WTC11 (cell line): ENCODE data around the gene RFC1. TPM values are rescaled to one million over a fixed set of nuclear protein-coding genes. Genes with fewer than 3 reads are reported as not detected.

Experiments
- ATAC-seq: fragments of 200-7000 bp; cut with Tn5 transposase; 2 replicates; pipeline ENCODE4 v1.10.0; 2021; ENCODE audit warnings: mild to moderate bottlenecking, moderate library complexity
- CTCF ChIA-PET: fragments of 300-600 bp; sonication (Branson Sonifier 250); formaldehyde crosslinking; loops from one replicate; lab custom pipeline; 2021; ENCODE audit warnings: antibody characterized with exemption; lab: Charles Lee
- POLR2A ChIA-PET: fragments of 350-600 bp; sonication (Branson Sonifier 250); formaldehyde crosslinking; loops from one replicate; lab custom pipeline; 2021; ENCODE audit warnings: antibody characterized with exemption; lab: Charles Lee
- DNase-seq: peaks from one replicate; pipeline ENCODE4 v3.0.0; 2021; ENCODE audit warnings: low spot score
- H3K27ac Mint-ChIP-seq: 2 replicates; pipeline ENCODE4 v1.8.0; 2021; ENCODE audit warnings: mixed read lengths
- H3K27me3 Mint-ChIP-seq: 2 replicates; pipeline ENCODE4 v1.8.0; 2021; ENCODE audit warnings: low read depth, mild to moderate bottlenecking, moderate library complexity, mixed read lengths
- H3K36me3 Mint-ChIP-seq: 2 replicates; pipeline ENCODE4 v1.8.0; 2021; ENCODE audit warnings: mixed read lengths
- H3K4me1 Mint-ChIP-seq: 2 replicates; pipeline ENCODE4 v1.8.0; 2022; ENCODE audit warnings: mixed read lengths
- H3K4me3 Mint-ChIP-seq: 2 replicates; pipeline ENCODE4 v1.8.0; 2021; ENCODE audit warnings: mild to moderate bottlenecking, moderate library complexity, mixed read lengths
- H3K9me3 Mint-ChIP-seq: 2 replicates; pipeline ENCODE4 v1.8.0; 2021; ENCODE audit warnings: mixed read lengths
- ATF1 ChIP-seq: sonication (generic); formaldehyde crosslinking; IDR thresholded peaks from 2 replicates; pipeline ENCODE4 v1.8.1; 2023; ENCODE audit warnings: mild to moderate bottlenecking, moderate library complexity, missing genetic modification reagents
- ATF6 ChIP-seq: sonication (generic); formaldehyde crosslinking; IDR thresholded peaks from 2 replicates; pipeline ENCODE4 v1.8.1; 2023; ENCODE audit warnings: mild to moderate bottlenecking, missing genetic modification reagents
- CBFB ChIP-seq: sonication (generic); formaldehyde crosslinking; IDR thresholded peaks from 2 replicates; pipeline ENCODE4 v1.8.1; 2022; ENCODE audit warnings: mild to moderate bottlenecking, low read depth, missing genetic modification reagents
- CTCF ChIP-seq: fragments of 200-600 bp; IDR thresholded peaks from 2 replicates; pipeline ENCODE4 v1.8.0; 2022; ENCODE audit warnings: antibody characterized with exemption
- E2F1 ChIP-seq: sonication (generic); formaldehyde crosslinking; IDR thresholded peaks from 2 replicates; pipeline ENCODE4 v1.8.0; 2022; ENCODE audit warnings: mild to moderate bottlenecking, missing genetic modification reagents
- ELF4 ChIP-seq: sonication (generic); formaldehyde crosslinking; IDR thresholded peaks from 2 replicates; pipeline ENCODE4 v1.8.1; 2022; ENCODE audit warnings: low read depth, mild to moderate bottlenecking, moderate library complexity, missing genetic modification reagents
- FOXJ3 ChIP-seq: sonication (generic); formaldehyde crosslinking; IDR thresholded peaks from 2 replicates; pipeline ENCODE4 v1.9.0; 2021; ENCODE audit warnings: missing genetic modification reagents, mild to moderate bottlenecking, borderline replicate concordance
- FOXP1 ChIP-seq: sonication (generic); formaldehyde crosslinking; IDR thresholded peaks from 2 replicates; pipeline ENCODE4 v1.8.0; 2022; ENCODE audit warnings: missing genetic modification reagents, mild to moderate bottlenecking, moderate library complexity, borderline replicate concordance
- FOXP4 ChIP-seq: sonication (generic); formaldehyde crosslinking; IDR thresholded peaks from 2 replicates; pipeline ENCODE4 v1.8.0; 2022; ENCODE audit warnings: mild to moderate bottlenecking, missing genetic modification reagents
- GRHL2 ChIP-seq: fragments of 250-450 bp; sonication (Bioruptor Pico); IDR thresholded peaks from 2 replicates; pipeline ENCODE4 v1.8.0; 2022; ENCODE audit warnings: mild to moderate bottlenecking, moderate library complexity; ENCODE audit not compliant: insufficient replicate concordance, severe bottlenecking
- HMGXB4 ChIP-seq: sonication (generic); formaldehyde crosslinking; IDR thresholded peaks from 2 replicates; pipeline ENCODE4 v1.8.1; 2023; ENCODE audit warnings: mild to moderate bottlenecking, moderate library complexity, missing genetic modification reagents
- JAZF1 ChIP-seq: fragments of 250-450 bp; sonication (Bioruptor Pico); IDR thresholded peaks from 2 replicates; pipeline ENCODE4 v1.9.0; 2021; ENCODE audit warnings: moderate library complexity, mild to moderate bottlenecking, inconsistent platforms
- MLX ChIP-seq: sonication (generic); formaldehyde crosslinking; IDR thresholded peaks from 2 replicates; pipeline ENCODE4 v1.8.1; 2023; ENCODE audit warnings: mild to moderate bottlenecking, missing genetic modification reagents, moderate library complexity
- NFATC4 ChIP-seq: fragments of 250-450 bp; sonication (Bioruptor Pico); IDR thresholded peaks from 2 replicates; pipeline ENCODE4 v1.9.0; 2021; ENCODE audit warnings: mild to moderate bottlenecking
- OVOL2 ChIP-seq: fragments of 250-450 bp; sonication (Bioruptor Pico); IDR thresholded peaks from 2 replicates; pipeline ENCODE4 v1.9.0; 2021; ENCODE audit warnings: mild to moderate bottlenecking, borderline replicate concordance
- USF1 ChIP-seq: sonication (generic); formaldehyde crosslinking; IDR thresholded peaks from 2 replicates; pipeline ENCODE4 v1.8.0; 2022; ENCODE audit warnings: mild to moderate bottlenecking, missing genetic modification reagents
- ZBTB43 ChIP-seq: sonication (generic); formaldehyde crosslinking; IDR thresholded peaks from 2 replicates; pipeline ENCODE4 v1.8.1; 2023; ENCODE audit warnings: mild to moderate bottlenecking, missing genetic modification reagents
- ZNF671 ChIP-seq: fragments of 250-450 bp; sonication (Bioruptor Pico); IDR thresholded peaks from 2 replicates; pipeline ENCODE4 v1.8.0; 2021; ENCODE audit warnings: mild to moderate bottlenecking
- ZSCAN18 ChIP-seq: fragments of 250-450 bp; sonication (Bioruptor Pico); IDR thresholded peaks from 2 replicates; pipeline ENCODE4 v2.1.2; 2022; ENCODE audit warnings: mild to moderate bottlenecking, moderate library complexity
- total RNA-seq: library from RNA; stranded (reverse); gene quantifications from 3 replicates; pipeline ENCODE4 v1.2.3, GENCODE V29; 2021

RFC1 gene
- total RNA-seq, 1 experiment from 2014 or later, result 59.4 TPM

GRCh38 chr4:39335566-39335965 lies 30.6 kb downstream of the RFC1 start:
- no peak overlapping the region for H3K27ac Mint-ChIP-seq
- H3K4me3 Mint-ChIP-seq, result no peak overlapping the region
- H3K4me1 Mint-ChIP-seq, result no peaks in the 10 kb centered on the region
- no peaks in the 10 kb centered on the region for H3K9me3 Mint-ChIP-seq
- H3K36me3 Mint-ChIP-seq, result no peaks in the 10 kb centered on the region
- no peak for TF ChIP-seq ZSCAN18
- no peak for TF ChIP-seq ZBTB43 (CRISPR knock-in tag)
- TF ChIP-seq FOXP4 (CRISPR knock-in tag), result no peak
- TF ChIP-seq ZNF671, result no peak
- TF ChIP-seq ATF6 (CRISPR knock-in tag), result no peak
- no peak for TF ChIP-seq FOXP1 (CRISPR knock-in tag)
- no peak for TF ChIP-seq ELF4 (CRISPR knock-in tag)
- no peak for TF ChIP-seq HMGXB4 (CRISPR knock-in tag)
- no peak for TF ChIP-seq JAZF1 (CRISPR knock-in tag)
- no peak for TF ChIP-seq NFATC4 (CRISPR knock-in tag)
- TF ChIP-seq USF1 (CRISPR knock-in tag), result no peak
- TF ChIP-seq ATF1 (CRISPR knock-in tag), result no peak
- TF ChIP-seq OVOL2 (CRISPR knock-in tag), result no peak
- no peak for TF ChIP-seq GRHL2 (CRISPR knock-in tag)
- DNase-seq, result no peak
- H3K27me3 Mint-ChIP-seq, result no peaks in the 10 kb centered on the region
- POLR2A ChIA-PET, result no interaction called here
- CTCF ChIA-PET, result no interaction called here
- no peak for ATAC-seq

GRCh38 chr4:39331191-39331590 lies 35.0 kb downstream of the RFC1 start:
- CTCF ChIA-PET, result no interaction called here
- DNase-seq (no peak), ATAC-seq (no peak)
- no peaks in the 10 kb centered on the region for H3K27me3 Mint-ChIP-seq
- POLR2A ChIA-PET, result no interaction called here
- no peaks in the 10 kb centered on the region for H3K9me3 Mint-ChIP-seq
- H3K27ac Mint-ChIP-seq, result no peak overlapping the region
- no peaks in the 10 kb centered on the region for H3K4me1 Mint-ChIP-seq
- no peak overlapping the region for H3K4me3 Mint-ChIP-seq
- H3K36me3 Mint-ChIP-seq, result peaks cover 10% of the 10 kb centered on the region
- TF ChIP-seq E2F1 (CRISPR knock-in tag) (no peak), CTCF (no peak), CBFB (no peak), ATF1 (CRISPR knock-in tag) (no peak), MLX (CRISPR knock-in tag) (no peak), HMGXB4 (CRISPR knock-in tag) (no peak), FOXJ3 (CRISPR knock-in tag) (no peak)
